ENCODE results near the gene INO80E. TPM values are rescaled to one million over a fixed set of nuclear protein-coding genes. Genes with fewer than 3 reads are reported as not detected.
"Not testable (repeated sequence)": the region's sequence is repeated elsewhere in the genome, so short reads cannot be mapped to it uniquely, and the experiment has no call there.

INO80E gene
- total RNA-seq, 2 donors from 2014 or later = 46.9 to 80.2 TPM

DNA sequence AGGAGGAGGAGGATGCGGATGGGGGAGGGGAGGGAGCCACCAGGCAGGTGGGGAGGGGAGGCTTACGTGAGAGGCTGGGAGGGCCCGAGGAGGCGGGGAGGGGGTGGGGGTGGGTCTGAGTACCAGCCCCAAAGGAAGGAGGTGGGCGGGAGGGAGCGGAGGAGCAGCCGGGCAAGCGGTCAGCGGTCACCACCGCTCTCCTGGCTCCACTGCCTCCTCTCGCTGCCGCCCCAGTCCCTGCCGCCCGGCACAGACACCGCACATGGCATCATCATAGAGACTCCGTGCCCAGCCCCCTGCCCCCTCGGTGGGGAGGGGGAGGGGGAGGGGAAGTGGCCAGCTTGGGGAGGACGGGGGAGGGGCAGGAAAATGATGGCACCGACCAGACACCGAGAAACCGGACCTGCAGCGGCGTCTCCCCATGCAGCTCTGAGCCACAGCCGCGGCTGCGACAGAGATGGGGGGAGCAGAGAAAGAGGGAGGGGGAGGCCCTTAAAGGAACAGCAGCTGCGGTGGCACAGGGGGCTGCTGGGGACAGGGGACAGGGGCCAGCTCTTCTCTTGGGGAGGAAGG lies 34.9 kb downstream of the INO80E start, which contains the start of gene TLCD3B:
Gene TLCD3B (minus strand): TSS at position 431 of the 573 bp plus-strand sequence. CDS start 744 bp downstream, outside the sequence.
- no peak within 1 kb of the TSS for H3K4me3 ChIP-seq
- no peak within 1 kb of the TSS for H3K27ac ChIP-seq
- peaks cover 26% of the 10 kb centered on the region for H3K27me3 ChIP-seq
- DNase-seq = no peak
- TF ChIP-seq, protein P1, sequence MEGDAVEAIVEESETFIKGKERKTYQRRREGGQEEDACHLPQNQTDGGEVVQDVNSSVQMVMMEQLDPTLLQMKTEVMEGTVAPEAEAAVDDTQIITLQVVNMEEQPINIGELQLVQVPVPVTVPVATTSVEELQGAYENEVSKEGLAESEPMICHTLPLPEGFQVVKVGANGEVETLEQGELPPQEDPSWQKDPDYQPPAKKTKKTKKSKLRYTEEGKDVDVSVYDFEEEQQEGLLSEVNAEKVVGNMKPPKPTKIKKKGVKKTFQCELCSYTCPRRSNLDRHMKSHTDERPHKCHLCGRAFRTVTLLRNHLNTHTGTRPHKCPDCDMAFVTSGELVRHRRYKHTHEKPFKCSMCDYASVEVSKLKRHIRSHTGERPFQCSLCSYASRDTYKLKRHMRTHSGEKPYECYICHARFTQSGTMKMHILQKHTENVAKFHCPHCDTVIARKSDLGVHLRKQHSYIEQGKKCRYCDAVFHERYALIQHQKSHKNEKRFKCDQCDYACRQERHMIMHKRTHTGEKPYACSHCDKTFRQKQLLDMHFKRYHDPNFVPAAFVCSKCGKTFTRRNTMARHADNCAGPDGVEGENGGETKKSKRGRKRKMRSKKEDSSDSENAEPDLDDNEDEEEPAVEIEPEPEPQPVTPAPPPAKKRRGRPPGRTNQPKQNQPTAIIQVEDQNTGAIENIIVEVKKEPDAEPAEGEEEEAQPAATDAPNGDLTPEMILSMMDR (IDR thresholded peaks at IDR 0.05) = no peak
- no peak within 1 kb of the TSS for H3K9ac ChIP-seq (ENCODE audit: low read depth in 2 of 2, low read length in 2 of 2)
- H3K4me1 ChIP-seq = no peaks in the 10 kb centered on the region
- intact Hi-C loops (cut with DNase I) = no loop called here
- no peaks in the 10 kb centered on the region for H3K36me3 ChIP-seq
- no peaks in the 10 kb centered on the region for H3K9me3 ChIP-seq

DNA sequence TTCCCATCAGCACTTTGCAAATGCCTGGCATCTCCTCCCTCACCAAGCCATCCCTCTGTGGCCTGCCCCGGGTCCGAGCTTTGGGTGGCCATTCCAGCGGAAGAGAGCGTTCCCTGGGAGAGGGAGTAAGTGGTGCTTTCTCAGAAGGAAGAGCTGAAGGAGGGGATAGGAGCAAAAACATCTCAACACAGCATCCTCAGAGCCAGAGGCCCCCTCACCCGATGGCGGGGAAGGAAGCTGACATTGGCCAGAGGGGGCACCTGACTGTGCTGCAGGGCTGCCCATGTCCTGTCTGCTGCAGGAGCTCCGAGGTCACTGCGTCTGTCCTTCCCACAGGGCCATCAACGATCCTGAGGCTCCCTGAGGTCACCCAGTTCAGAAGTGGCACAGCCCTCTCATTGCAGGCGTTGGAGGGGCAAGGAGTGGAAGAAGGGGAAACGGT lies 35.5 kb downstream of the INO80E start:
- no peak overlapping the region for H3K4me3 ChIP-seq
- H3K9me3 ChIP-seq = no peaks in the 10 kb centered on the region
- intact Hi-C loops (cut with DNase I) = no loop called here

DNA sequence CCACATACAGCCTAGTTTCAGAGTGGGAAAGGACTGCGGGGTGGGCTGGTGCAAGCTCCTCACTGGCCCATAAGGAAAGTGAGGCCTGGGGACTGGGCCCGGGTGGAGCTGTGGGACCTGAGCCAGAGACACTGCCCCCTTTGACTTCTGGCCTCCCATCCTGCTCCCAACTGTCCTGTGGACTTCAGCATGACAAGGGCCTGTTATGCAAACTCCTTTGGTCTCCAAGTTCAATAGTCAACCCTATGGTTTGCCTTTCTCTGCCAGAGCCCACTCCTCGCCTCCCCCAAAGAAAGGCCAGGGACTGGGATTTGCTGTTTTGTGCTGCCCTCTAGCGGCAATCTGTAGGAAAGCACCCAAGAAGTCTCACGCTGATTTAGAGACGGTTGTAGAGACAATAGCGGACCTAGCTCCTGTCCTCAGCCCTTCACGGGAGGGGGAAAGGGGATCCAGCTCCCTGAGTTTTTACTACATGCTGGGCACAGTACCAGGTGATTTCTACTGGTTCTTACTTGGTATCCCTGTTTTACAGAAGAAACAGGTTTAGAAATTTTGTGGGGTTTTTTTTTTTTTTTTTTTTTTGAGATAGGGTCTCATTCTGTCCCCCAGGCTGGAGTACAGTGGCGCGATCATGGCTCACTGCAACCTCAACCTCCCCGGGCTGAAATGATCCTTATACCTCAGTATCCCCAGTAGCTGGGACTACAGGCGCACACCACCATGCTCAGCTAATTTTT lies 36.2 kb downstream of the INO80E start:
- H3K4me1 ChIP-seq = no peaks in the 10 kb centered on the region
- intact Hi-C loops (cut with DNase I) = no loop called here
- no peaks in the 10 kb centered on the region for H3K36me3 ChIP-seq
- no peak overlapping the region for H3K9ac ChIP-seq (ENCODE audit: low read depth in 2 of 2, low read length in 2 of 2)
- peak; percentile 61 for DNase-seq
- no peak overlapping the region for H3K4me3 ChIP-seq
- H3K27ac ChIP-seq = no peak overlapping the region
- peaks cover 26% of the 10 kb centered on the region for H3K27me3 ChIP-seq
- no peaks in the 10 kb centered on the region for H3K9me3 ChIP-seq
- TF ChIP-seq, protein P1 (IDR thresholded peaks at IDR 0.05) = peak; percentile 65

More for the DNA sequence above, 35.5 kb downstream of the INO80E start:
- no peak for DNase-seq
- Histone ChIP-seq H3K27ac (no peak overlapping the region), H3K27me3 (peaks cover 26% of the 10 kb centered on the region), H3K9ac (ENCODE audit: low read depth in 2 of 2, low read length in 2 of 2) (no peak overlapping the region), H3K4me1 (no peaks in the 10 kb centered on the region), H3K36me3 (no peaks in the 10 kb centered on the region)
- TF ChIP-seq, protein P1 (IDR thresholded peaks at IDR 0.05) = no peak

DNA sequence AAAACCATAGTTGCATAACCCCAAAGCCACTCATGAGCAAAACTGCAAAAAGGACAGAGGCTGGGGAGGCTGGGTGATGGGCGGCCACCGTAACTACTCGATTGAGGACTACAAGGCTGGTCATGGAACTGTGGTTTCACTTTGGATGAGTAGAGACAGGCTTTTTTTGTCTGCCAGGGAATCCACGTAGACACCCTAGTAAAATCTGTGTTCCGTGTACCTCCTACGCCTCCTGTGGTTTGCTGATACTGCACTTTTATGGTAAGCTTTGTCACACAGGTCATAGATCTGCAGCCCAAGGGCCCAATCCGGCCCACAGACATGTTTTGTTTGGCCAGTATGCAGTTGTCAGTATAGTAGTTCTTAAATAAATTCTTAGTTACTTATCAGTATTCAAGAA lies 37.2 kb downstream of the INO80E start:
- peaks cover 26% of the 10 kb centered on the region for H3K27me3 ChIP-seq
- H3K4me3 ChIP-seq = no peak overlapping the region
- TF ChIP-seq, protein P1 (IDR thresholded peaks at IDR 0.05) = no peak
- no peaks in the 10 kb centered on the region for H3K9me3 ChIP-seq
- no peaks in the 10 kb centered on the region for H3K36me3 ChIP-seq
- no peak for DNase-seq
- no peak overlapping the region for H3K9ac ChIP-seq (ENCODE audit: low read depth in 2 of 2, low read length in 2 of 2)
- no peak overlapping the region for H3K27ac ChIP-seq
- no peaks in the 10 kb centered on the region for H3K4me1 ChIP-seq
- intact Hi-C loops (cut with DNase I) = no loop called here

DNA sequence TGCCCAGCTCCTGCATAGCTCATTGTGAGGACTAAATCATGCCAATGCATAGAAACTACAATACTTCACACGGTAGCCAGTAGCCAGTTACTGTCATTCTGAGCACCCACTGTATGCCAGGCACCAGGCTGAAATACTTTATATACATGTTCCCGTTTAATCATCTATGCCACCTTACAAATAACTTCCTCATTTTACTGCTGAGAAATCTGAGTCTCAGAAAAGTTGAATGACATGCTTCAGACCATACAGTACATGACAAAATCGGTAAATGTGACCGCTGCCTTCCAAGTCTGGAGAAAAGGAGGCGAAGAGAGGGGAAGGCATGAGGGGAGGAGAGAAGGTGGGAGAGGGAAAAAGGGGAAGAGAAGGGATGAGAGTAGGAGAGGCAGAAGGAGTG lies 44.2 kb downstream of the INO80E start:
- no peak overlapping the region for H3K4me3 ChIP-seq
- intact Hi-C loops (cut with DNase I) = no loop called here
- H3K27ac ChIP-seq = no peak overlapping the region
- H3K36me3 ChIP-seq = no peaks in the 10 kb centered on the region
- DNase-seq = no peak
- no peak overlapping the region for H3K9ac ChIP-seq (ENCODE audit: low read depth in 2 of 2, low read length in 2 of 2)
- H3K9me3 ChIP-seq = no peaks in the 10 kb centered on the region
- TF ChIP-seq, protein P1 (IDR thresholded peaks at IDR 0.05) = no peak
- no peaks in the 10 kb centered on the region for H3K27me3 ChIP-seq
- H3K4me1 ChIP-seq = no peaks in the 10 kb centered on the region

DNA sequence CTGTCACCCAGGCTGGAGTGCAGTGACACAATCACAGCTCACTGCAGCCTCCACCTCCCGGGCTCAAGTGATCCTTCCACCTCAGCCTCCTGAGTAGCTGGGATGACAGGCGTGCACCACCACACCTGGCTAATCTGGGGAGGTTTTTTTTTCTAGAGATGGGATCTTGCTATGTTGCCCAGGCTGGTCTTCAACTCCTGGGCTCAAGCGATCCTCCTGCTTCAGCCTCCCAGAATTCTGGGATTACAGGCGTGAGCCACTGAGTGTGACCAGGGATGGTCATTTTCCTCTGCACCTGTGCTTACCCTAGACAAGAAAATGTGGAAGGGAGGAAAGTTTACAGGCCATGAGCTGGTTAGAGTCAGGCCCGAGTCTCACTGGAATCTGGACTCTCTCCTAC lies 44.6 kb downstream of the INO80E start:
- H3K36me3 ChIP-seq; H3K27me3 ChIP-seq; H3K4me1 ChIP-seq; H3K9me3 ChIP-seq; H3K9ac ChIP-seq (ENCODE audit: low read depth in 2 of 2, low read length in 2 of 2); H3K4me3 ChIP-seq; intact Hi-C loops (cut with DNase I); DNase-seq; H3K27ac ChIP-seq: not testable (repeated sequence)
